Keratinocyte (primary cell): ENCODE measurements around the gene MRPL52. TPM values are rescaled to one million over a fixed set of nuclear protein-coding genes. Genes with fewer than 3 reads are reported as not detected.

Experiments used
- DNase-seq: peaks from one replicate; pipeline ENCODE4 v3.0.0-alpha.2; 2011; ENCODE audit warnings: low read depth, missing footprints, low spot score
- FAIRE-seq: peaks from 2 replicates; lab custom pipeline; 2011; peaks lifted over from hg19 to GRCh38; lab: Jason Lieb, UNC
- H2AFZ ChIP-seq: 2 replicates; pipeline ENCODE4 v1.6.0; 2012; ENCODE audit warnings: low read length, control low read depth, inconsistent platforms; ENCODE audit not compliant: control insufficient read depth
- H3K27ac ChIP-seq: 2 replicates; pipeline ENCODE4 v1.5.1; 2011; ENCODE audit warnings: low read length; ENCODE audit not compliant: control insufficient read depth, insufficient read depth
- H3K27me3 ChIP-seq: 3 replicates; pipeline ENCODE4 v1.6.0; 2011; ENCODE audit warnings: low read length; ENCODE audit not compliant: control insufficient read depth, insufficient read depth; ENCODE audit errors: extremely low read depth
- H3K36me3 ChIP-seq, 2 experiments: 2 replicates in 1 of 2; 3 replicates in 1 of 2; pipeline ENCODE4 v1.5.1; 2011; ENCODE audit warnings: low read length in 2 of 2, mild to moderate bottlenecking in 1 of 2; ENCODE audit not compliant: control insufficient read depth in 2 of 2, insufficient read depth in 2 of 2; ENCODE audit errors: extremely low read depth in 1 of 2
- H3K4me1 ChIP-seq: 3 replicates; pipeline ENCODE4 v1.5.1; 2011; ENCODE audit warnings: low read length; ENCODE audit not compliant: control insufficient read depth, insufficient read depth; ENCODE audit errors: extremely low read depth
- H3K4me2 ChIP-seq: 3 replicates; pipeline ENCODE4 v1.6.0; 2011; ENCODE audit warnings: low read depth, low read length; ENCODE audit not compliant: control insufficient read depth, insufficient read depth; ENCODE audit errors: extremely low read depth
- H3K4me3 ChIP-seq, 3 experiments: fragments of 200-600 bp in 1 of 3; sonication (generic) in 1 of 3; 2 replicates in 2 of 3; 3 replicates in 1 of 3; pipeline ENCODE4 v1.5.1; 2011 to 2016; ENCODE audit warnings: low read length in 3 of 3, mild to moderate bottlenecking in 3 of 3, control low read depth in 2 of 3, inconsistent platforms in 1 of 3, low read depth in 1 of 3, mixed read lengths in 1 of 3, mixed run types in 1 of 3, moderate library complexity in 1 of 3; ENCODE audit not compliant: control insufficient read depth in 2 of 3, insufficient read depth in 2 of 3; ENCODE audit errors: extremely low read depth in 1 of 3
- H3K79me2 ChIP-seq: 2 replicates; pipeline ENCODE4 v1.6.0; 2012; ENCODE audit warnings: low read length; ENCODE audit not compliant: control insufficient read depth, insufficient read depth
- H3K9ac ChIP-seq: 3 replicates; pipeline ENCODE4 v1.6.0; 2011; ENCODE audit warnings: low read length; ENCODE audit not compliant: control insufficient read depth, insufficient read depth; ENCODE audit errors: extremely low read depth
- H3K9me1 ChIP-seq: 3 replicates; pipeline ENCODE4 v1.6.0; 2011; ENCODE audit warnings: low read length; ENCODE audit not compliant: control insufficient read depth, insufficient read depth; ENCODE audit errors: extremely low read depth
- H3K9me3 ChIP-seq: 2 replicates; pipeline ENCODE4 v1.5.1; 2012; ENCODE audit warnings: low read depth, low read length; ENCODE audit not compliant: control insufficient read depth
- H4K20me1 ChIP-seq: 3 replicates; pipeline ENCODE4 v1.6.0; 2011; ENCODE audit warnings: low read length; ENCODE audit not compliant: control insufficient read depth, insufficient read depth; ENCODE audit errors: extremely low read depth
- EZH2 ChIP-seq: IDR thresholded peaks from one replicate; pipeline ENCODE4 v1.6.1; 2012; ENCODE audit warnings: inconsistent platforms, mild to moderate bottlenecking, low read length, moderate library complexity
- dilution Hi-C: fragments of 300-500 bp; cut with MboI; formaldehyde crosslinking; loops from one replicate; pipeline ENCODE4 v1.7.0; 2020; ENCODE audit warnings: low sequenced_read_pairs; ENCODE audit not compliant: extremely low pct_ligation_motif_present
- polyA plus RNA-seq, 5 experiments: library from polyadenylated mRNA; depleted of rRNA in 3 of 5; stranded (reverse) in 3 of 5; stranded (forward) in 1 of 5; unstranded in 1 of 5; fragments of >200 nt; gene quantifications; 1 replicate in 1 of 5; 2 replicates in 3 of 5; 3 replicates in 1 of 5; pipeline versions ENCODE4 v1.2.1 to v1.2.3, GENCODE V29; 2011 to 2012; ENCODE audit warnings: missing spikeins in 2 of 5, low read depth in 1 of 5, low replicate concordance in 1 of 5
- TF ChIP-seq, protein P1 (sequence below), 3 experiments: IDR thresholded peaks in 1 of 3; conservative IDR thresholded peaks in 1 of 3; optimal IDR thresholded peaks in 1 of 3; 2 replicates in 2 of 3; 3 replicates in 1 of 3; pipeline versions ENCODE3 to v1.5.1; 2011; ENCODE audit warnings: low read length in 3 of 3, mild to moderate bottlenecking in 3 of 3, moderate library complexity in 2 of 3, control low read depth in 1 of 3, inconsistent platforms in 1 of 3; ENCODE audit not compliant: insufficient read depth in 2 of 3; ENCODE audit errors: extremely low read depth in 1 of 3

MRPL52 gene
- polyA plus RNA-seq, 1 donor (not counting 4 experiments of a cell fraction or from before 2014, with no cell fraction given), result 104 TPM

DNA sequence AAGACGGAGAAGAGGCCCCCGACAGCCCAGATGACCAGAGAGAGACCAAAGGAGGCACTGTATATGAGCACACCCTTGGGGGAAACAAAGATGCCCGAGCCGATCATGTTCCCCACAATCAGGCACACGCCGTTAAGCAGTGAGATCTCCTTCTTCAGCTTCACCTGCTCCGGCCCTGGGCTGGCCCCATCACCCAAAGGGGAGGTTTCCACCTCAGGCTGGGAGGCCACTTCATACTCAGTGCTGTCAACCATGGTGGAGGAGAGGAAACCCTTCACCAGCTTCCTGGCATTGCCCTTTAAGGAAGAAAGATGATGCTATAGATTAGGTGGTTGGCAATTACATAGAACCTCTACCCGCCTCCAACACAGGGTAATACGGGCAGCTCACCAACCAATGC is 16.5 kb upstream of the MRPL52 start:
- Histone ChIP-seq H3K4me3 (no peak overlapping the region), H3K9me1 (no peaks in the 10 kb centered on the region), H3K9ac (no peak overlapping the region), H3K36me3 (no peaks in the 10 kb centered on the region), H3K9me3 (no peaks in the 10 kb centered on the region), H4K20me1 (no peaks in the 10 kb centered on the region), H3K27me3 (no peaks in the 10 kb centered on the region), H3K27ac (no peak overlapping the region), H3K4me2 (no peak overlapping the region), H3K4me1 (peaks cover 7% of the 10 kb centered on the region), H3K79me2 (no peaks in the 10 kb centered on the region), H2AFZ (no peak overlapping the region)
- dilution Hi-C loops, result no loop called here
- TF ChIP-seq EZH2, result no peak
- TF ChIP-seq, protein P1, sequence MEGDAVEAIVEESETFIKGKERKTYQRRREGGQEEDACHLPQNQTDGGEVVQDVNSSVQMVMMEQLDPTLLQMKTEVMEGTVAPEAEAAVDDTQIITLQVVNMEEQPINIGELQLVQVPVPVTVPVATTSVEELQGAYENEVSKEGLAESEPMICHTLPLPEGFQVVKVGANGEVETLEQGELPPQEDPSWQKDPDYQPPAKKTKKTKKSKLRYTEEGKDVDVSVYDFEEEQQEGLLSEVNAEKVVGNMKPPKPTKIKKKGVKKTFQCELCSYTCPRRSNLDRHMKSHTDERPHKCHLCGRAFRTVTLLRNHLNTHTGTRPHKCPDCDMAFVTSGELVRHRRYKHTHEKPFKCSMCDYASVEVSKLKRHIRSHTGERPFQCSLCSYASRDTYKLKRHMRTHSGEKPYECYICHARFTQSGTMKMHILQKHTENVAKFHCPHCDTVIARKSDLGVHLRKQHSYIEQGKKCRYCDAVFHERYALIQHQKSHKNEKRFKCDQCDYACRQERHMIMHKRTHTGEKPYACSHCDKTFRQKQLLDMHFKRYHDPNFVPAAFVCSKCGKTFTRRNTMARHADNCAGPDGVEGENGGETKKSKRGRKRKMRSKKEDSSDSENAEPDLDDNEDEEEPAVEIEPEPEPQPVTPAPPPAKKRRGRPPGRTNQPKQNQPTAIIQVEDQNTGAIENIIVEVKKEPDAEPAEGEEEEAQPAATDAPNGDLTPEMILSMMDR (optimal IDR thresholded peaks at IDR 0.05 in 1 of 3, IDR thresholded peaks at IDR 0.05 in 1 of 3, conservative IDR thresholded peaks at IDR 0.05 in 1 of 3; ENCODE audit: extremely low read depth in 1 of 3, insufficient read depth in 2 of 3, low read length in 3 of 3), result no peak
- no peak for DNase-seq
- FAIRE-seq, result no peak

DNA sequence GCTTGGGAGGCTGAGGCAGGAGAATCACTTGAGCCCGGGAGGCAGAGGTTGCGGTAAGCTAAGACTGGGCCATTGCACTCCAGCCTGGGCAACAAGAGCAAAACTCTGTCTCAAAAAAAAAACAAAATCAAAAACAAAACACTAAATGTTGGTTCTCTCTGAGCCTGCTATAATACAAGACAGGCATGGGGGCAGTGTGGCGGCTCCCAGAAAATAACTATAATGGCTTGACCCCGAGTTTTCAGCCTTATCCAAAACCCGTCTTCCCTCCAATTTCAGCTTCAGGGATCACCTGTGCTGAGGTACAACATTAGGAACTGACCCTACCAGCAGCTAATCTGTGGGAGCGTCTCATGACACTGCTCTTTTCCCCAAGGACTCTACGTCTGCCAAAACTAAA is 15.3 kb upstream of the MRPL52 start:
- Histone ChIP-seq H3K9me1 (no peaks in the 10 kb centered on the region), H4K20me1 (no peaks in the 10 kb centered on the region), H3K27ac (no peak overlapping the region), H3K9me3 (no peaks in the 10 kb centered on the region), H3K36me3 (no peaks in the 10 kb centered on the region), H2AFZ (no peak overlapping the region), H3K4me3 (no peak overlapping the region), H3K9ac (no peak overlapping the region), H3K79me2 (no peaks in the 10 kb centered on the region), H3K4me2 (no peak overlapping the region), H3K4me1 (peaks cover 6% of the 10 kb centered on the region), H3K27me3 (no peaks in the 10 kb centered on the region)
- no peak for TF ChIP-seq EZH2
- TF ChIP-seq, protein P1 (optimal IDR thresholded peaks at IDR 0.05 in 1 of 3, IDR thresholded peaks at IDR 0.05 in 1 of 3, conservative IDR thresholded peaks at IDR 0.05 in 1 of 3; ENCODE audit: extremely low read depth in 1 of 3, insufficient read depth in 2 of 3, low read length in 3 of 3), result no peak
- dilution Hi-C loops, result no loop called here
- DNase-seq (no peak), FAIRE-seq (no peak)
